ENCODE results near the gene PIGS.

PIGS gene

GRCh38 chr17:28547623-28548416 is 23.5 kb downstream of the PIGS start:
- Histone ChIP-seq H3K27me3 (ENCODE audit: control insufficient read depth, insufficient read depth, low read length) (no peaks in the 10 kb centered on the region), H3K9me3 (ENCODE audit: control insufficient read depth, low read depth, low read length) (no peaks in the 10 kb centered on the region), H3K4me1 (ENCODE audit: control insufficient read depth, low read depth, low read length) (peaks cover 10% of the 10 kb centered on the region), H3K4me3 (ENCODE audit: low read length) (no peak overlapping the region), H3K27ac (ENCODE audit: low read length) (no peak overlapping the region), H3K36me3 (ENCODE audit: control insufficient read depth, low read depth, low read length) (peaks cover 5% of the 10 kb centered on the region), H3K9ac (ENCODE audit: low read length) (no peak overlapping the region)

GRCh38 chr17:28547096-28547622 is 24.2 kb downstream of the PIGS start:
- Histone ChIP-seq H3K4me3 (ENCODE audit: low read length) (no peak overlapping the region), H3K9ac (ENCODE audit: low read length) (no peak overlapping the region), H3K27ac (ENCODE audit: low read length) (no peak overlapping the region), H3K4me1 (ENCODE audit: control insufficient read depth, low read depth, low read length) (peaks cover 7% of the 10 kb centered on the region), H3K36me3 (ENCODE audit: control insufficient read depth, low read depth, low read length) (peaks cover 5% of the 10 kb centered on the region), H3K27me3 (ENCODE audit: control insufficient read depth, insufficient read depth, low read length) (no peaks in the 10 kb centered on the region), H3K9me3 (ENCODE audit: control insufficient read depth, low read depth, low read length) (no peaks in the 10 kb centered on the region)

- H3K4me3 ChIP-seq (ENCODE audit: low read length), result no peak overlapping the region
- H3K9ac ChIP-seq (ENCODE audit: low read length), result no peak overlapping the region
- peaks cover 5% of the 10 kb centered on the region for H3K36me3 ChIP-seq (ENCODE audit: control insufficient read depth, low read depth, low read length)
- no peaks in the 10 kb centered on the region for H3K9me3 ChIP-seq (ENCODE audit: control insufficient read depth, low read depth, low read length)
- no peak overlapping the region for H3K27ac ChIP-seq (ENCODE audit: low read length)
- H3K4me1 ChIP-seq (ENCODE audit: control insufficient read depth, low read depth, low read length), result no peaks in the 10 kb centered on the region
- no peaks in the 10 kb centered on the region for H3K27me3 ChIP-seq (ENCODE audit: control insufficient read depth, insufficient read depth, low read length)
Measured at GRCh38 chr17:28545787-28546415, 25.4 kb downstream of the PIGS start.

- Histone ChIP-seq H3K36me3 (ENCODE audit: control insufficient read depth, low read depth, low read length) (peaks cover 5% of the 10 kb centered on the region), H3K27me3 (ENCODE audit: control insufficient read depth, insufficient read depth, low read length) (no peaks in the 10 kb centered on the region), H3K27ac (ENCODE audit: low read length) (no peak overlapping the region), H3K4me1 (ENCODE audit: control insufficient read depth, low read depth, low read length) (no peaks in the 10 kb centered on the region), H3K9me3 (ENCODE audit: control insufficient read depth, low read depth, low read length) (no peaks in the 10 kb centered on the region), H3K9ac (ENCODE audit: low read length) (no peak overlapping the region), H3K4me3 (ENCODE audit: low read length) (no peak overlapping the region)
Measured at GRCh38 chr17:28545141-28545503, 26.2 kb downstream of the PIGS start.

DNA sequence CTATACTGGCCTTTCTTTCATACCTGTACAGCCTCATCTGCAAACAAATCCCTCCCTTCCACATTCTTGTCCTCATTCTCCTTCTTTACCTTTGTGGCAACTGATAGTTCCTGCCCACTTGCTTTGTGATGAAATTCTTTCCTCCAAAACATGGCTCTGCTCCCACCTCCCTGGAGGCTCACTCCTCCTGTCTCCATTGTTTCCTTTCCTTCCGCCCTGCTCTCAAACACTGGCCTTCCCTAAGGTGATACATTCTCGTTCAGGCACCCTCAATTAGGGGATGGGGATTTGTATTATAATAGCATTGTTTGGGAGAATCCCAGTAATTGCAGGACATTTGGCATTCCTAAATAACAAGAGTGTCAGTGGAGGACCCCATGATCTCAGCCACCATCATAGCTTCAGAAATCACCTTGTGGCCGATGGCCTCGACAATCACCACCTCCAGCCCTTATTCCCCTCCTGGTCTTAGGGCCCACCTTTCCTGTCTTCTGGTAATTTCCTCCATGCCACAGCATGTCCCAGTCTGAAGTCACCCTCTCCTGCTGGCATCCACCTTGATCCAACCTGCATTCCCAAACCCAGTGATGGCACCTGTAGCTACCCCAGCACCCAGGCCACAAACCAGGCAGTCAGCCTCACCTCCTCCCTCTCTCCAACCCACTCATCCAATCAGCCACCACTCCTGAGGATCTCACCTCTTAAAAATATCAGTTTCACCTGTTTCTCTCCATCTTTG is 26.8 kb downstream of the PIGS start:
- Histone ChIP-seq H3K9me3 (ENCODE audit: control insufficient read depth, low read depth, low read length) (no peaks in the 10 kb centered on the region), H3K4me1 (ENCODE audit: control insufficient read depth, low read depth, low read length) (no peaks in the 10 kb centered on the region), H3K4me3 (ENCODE audit: low read length) (no peak overlapping the region), H3K36me3 (ENCODE audit: control insufficient read depth, low read depth, low read length) (peaks cover 5% of the 10 kb centered on the region), H3K27ac (ENCODE audit: low read length) (no peak overlapping the region), H3K9ac (ENCODE audit: low read length) (no peak overlapping the region), H3K27me3 (ENCODE audit: control insufficient read depth, insufficient read depth, low read length) (no peaks in the 10 kb centered on the region)

GRCh38 chr17:28541439-28541838 is 29.9 kb downstream of the PIGS start:
- Histone ChIP-seq H3K4me3 (ENCODE audit: low read length) (no peak overlapping the region), H3K4me1 (ENCODE audit: control insufficient read depth, low read depth, low read length) (no peaks in the 10 kb centered on the region), H3K27ac (ENCODE audit: low read length) (no peak overlapping the region), H3K36me3 (ENCODE audit: control insufficient read depth, low read depth, low read length) (no peaks in the 10 kb centered on the region), H3K9ac (ENCODE audit: low read length) (no peak overlapping the region), H3K9me3 (ENCODE audit: control insufficient read depth, low read depth, low read length) (no peaks in the 10 kb centered on the region), H3K27me3 (ENCODE audit: control insufficient read depth, insufficient read depth, low read length) (no peaks in the 10 kb centered on the region)

DNA sequence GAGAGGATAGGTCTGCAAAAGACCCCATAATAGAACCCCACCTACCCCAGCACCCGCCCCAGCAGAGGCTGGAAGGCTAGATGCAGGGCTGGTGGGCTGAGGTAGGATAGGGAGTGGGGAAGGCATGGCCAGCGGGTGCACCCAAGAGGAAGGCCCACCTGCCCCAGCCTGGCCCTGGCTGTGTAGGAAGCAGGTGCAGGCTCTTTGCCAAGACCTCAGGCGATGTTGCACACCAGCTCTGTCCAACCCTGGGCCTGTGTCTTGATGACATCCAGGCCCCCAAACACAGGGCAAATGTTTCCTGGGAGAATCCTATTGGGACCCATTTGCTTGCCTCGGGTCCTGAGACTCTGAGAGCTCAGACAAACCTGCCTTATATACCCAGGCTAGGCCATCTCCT is 31.1 kb downstream of the PIGS start:
- no peak overlapping the region for H3K4me3 ChIP-seq (ENCODE audit: low read length)
- H3K27ac ChIP-seq (ENCODE audit: low read length), result no peak overlapping the region
- no peaks in the 10 kb centered on the region for H3K4me1 ChIP-seq (ENCODE audit: control insufficient read depth, low read depth, low read length)
- no peaks in the 10 kb centered on the region for H3K27me3 ChIP-seq (ENCODE audit: control insufficient read depth, insufficient read depth, low read length)
- H3K9me3 ChIP-seq (ENCODE audit: control insufficient read depth, low read depth, low read length), result no peaks in the 10 kb centered on the region
- no peak overlapping the region for H3K9ac ChIP-seq (ENCODE audit: low read length)
- H3K36me3 ChIP-seq (ENCODE audit: control insufficient read depth, low read depth, low read length), result no peaks in the 10 kb centered on the region

- H3K36me3 ChIP-seq (ENCODE audit: control insufficient read depth, low read depth, low read length), result no peaks in the 10 kb centered on the region
- H3K9ac ChIP-seq (ENCODE audit: low read length), result no peak overlapping the region
- H3K4me1 ChIP-seq (ENCODE audit: control insufficient read depth, low read depth, low read length), result no peaks in the 10 kb centered on the region
- H3K4me3 ChIP-seq (ENCODE audit: low read length), result no peak overlapping the region
- no peak overlapping the region for H3K27ac ChIP-seq (ENCODE audit: low read length)
- H3K27me3 ChIP-seq (ENCODE audit: control insufficient read depth, insufficient read depth, low read length), result no peaks in the 10 kb centered on the region
- H3K9me3 ChIP-seq (ENCODE audit: control insufficient read depth, low read depth, low read length), result no peaks in the 10 kb centered on the region
Measured at GRCh38 chr17:28538296-28538895, 32.9 kb downstream of the PIGS start.

- Histone ChIP-seq H3K27ac (ENCODE audit: low read length) (no peak overlapping the region), H3K4me1 (ENCODE audit: control insufficient read depth, low read depth, low read length) (no peaks in the 10 kb centered on the region), H3K9ac (ENCODE audit: low read length) (no peak overlapping the region), H3K4me3 (ENCODE audit: low read length) (no peak overlapping the region), H3K27me3 (ENCODE audit: control insufficient read depth, insufficient read depth, low read length) (no peaks in the 10 kb centered on the region), H3K36me3 (ENCODE audit: control insufficient read depth, low read depth, low read length) (no peaks in the 10 kb centered on the region), H3K9me3 (ENCODE audit: control insufficient read depth, low read depth, low read length) (no peaks in the 10 kb centered on the region)
Measured at GRCh38 chr17:28537219-28537610, 34.1 kb downstream of the PIGS start.

DNA sequence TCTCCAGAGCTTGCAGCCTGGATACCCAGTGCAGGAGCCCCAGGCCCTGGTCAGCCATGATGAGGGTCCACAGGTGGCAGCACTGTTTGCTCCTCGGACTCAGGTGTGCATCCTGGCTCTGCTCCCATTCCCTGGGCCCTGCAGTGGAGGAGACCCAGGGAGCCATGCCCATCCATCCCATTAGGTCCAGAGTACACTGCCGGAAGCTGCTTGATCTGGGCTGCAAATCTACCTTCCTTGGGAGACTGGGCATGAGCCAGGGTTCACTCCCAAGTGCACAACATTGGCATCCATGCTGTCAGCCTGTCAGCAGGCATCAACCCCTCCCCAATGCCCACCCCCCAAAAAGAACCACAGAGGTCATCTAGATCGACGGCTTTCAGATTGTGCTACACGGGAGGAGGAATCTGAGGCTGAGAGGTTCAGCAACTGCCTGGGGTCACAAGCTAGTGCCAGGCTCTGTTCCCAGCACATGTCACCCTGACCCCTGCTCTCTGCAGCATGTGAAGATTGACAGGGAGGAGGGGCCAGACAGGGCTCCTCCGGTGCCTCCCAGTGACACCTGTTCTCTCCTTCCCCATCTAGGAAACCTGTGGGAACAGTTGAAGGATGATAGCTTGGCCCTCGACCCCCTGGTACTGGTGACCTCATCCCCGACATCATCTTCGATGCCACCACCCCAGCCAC is 34.6 kb downstream of the PIGS start:
- H3K27ac ChIP-seq (ENCODE audit: low read length), result no peak overlapping the region
- no peaks in the 10 kb centered on the region for H3K27me3 ChIP-seq (ENCODE audit: control insufficient read depth, insufficient read depth, low read length)
- H3K9ac ChIP-seq (ENCODE audit: low read length), result no peak overlapping the region
- H3K36me3 ChIP-seq (ENCODE audit: control insufficient read depth, low read depth, low read length), result no peaks in the 10 kb centered on the region
- H3K4me3 ChIP-seq (ENCODE audit: low read length), result no peak overlapping the region
- H3K4me1 ChIP-seq (ENCODE audit: control insufficient read depth, low read depth, low read length), result no peaks in the 10 kb centered on the region
- no peaks in the 10 kb centered on the region for H3K9me3 ChIP-seq (ENCODE audit: control insufficient read depth, low read depth, low read length)
